ENCODE data around the gene FRAS1.
"Not testable (repeated sequence)": the region's sequence is repeated elsewhere in the genome, so short reads cannot be mapped to it uniquely, and the experiment has no call there.

FRAS1 gene

DNA sequence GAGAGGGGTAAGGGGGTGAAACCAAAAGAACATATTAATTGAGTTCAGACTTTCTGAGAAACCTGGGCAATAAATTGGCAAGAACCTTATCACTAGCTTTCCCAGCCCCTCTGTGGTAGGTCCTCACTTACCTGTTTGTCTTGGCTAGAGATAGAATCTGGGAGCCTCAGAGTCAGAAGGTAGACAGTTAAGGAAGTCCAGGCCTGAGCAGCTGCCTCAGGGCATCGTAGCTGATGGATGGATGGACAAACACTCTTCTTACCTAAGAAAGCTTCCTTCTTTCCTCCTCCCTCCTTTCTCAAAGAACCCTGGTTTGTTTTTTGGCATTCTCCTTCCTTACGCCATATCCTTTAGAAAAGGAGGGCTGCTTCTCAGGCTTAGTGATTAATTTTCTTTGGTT is 24.4 kb downstream of the FRAS1 start:
- TF ChIP-seq, protein P1, sequence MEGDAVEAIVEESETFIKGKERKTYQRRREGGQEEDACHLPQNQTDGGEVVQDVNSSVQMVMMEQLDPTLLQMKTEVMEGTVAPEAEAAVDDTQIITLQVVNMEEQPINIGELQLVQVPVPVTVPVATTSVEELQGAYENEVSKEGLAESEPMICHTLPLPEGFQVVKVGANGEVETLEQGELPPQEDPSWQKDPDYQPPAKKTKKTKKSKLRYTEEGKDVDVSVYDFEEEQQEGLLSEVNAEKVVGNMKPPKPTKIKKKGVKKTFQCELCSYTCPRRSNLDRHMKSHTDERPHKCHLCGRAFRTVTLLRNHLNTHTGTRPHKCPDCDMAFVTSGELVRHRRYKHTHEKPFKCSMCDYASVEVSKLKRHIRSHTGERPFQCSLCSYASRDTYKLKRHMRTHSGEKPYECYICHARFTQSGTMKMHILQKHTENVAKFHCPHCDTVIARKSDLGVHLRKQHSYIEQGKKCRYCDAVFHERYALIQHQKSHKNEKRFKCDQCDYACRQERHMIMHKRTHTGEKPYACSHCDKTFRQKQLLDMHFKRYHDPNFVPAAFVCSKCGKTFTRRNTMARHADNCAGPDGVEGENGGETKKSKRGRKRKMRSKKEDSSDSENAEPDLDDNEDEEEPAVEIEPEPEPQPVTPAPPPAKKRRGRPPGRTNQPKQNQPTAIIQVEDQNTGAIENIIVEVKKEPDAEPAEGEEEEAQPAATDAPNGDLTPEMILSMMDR (IDR thresholded peaks at IDR 0.05; ENCODE audit: insufficient read depth, missing control alignments) = no peak
- DNase-seq (ENCODE audit: insufficient read length, low spot score) (no peak), FAIRE-seq (no peak)

DNA sequence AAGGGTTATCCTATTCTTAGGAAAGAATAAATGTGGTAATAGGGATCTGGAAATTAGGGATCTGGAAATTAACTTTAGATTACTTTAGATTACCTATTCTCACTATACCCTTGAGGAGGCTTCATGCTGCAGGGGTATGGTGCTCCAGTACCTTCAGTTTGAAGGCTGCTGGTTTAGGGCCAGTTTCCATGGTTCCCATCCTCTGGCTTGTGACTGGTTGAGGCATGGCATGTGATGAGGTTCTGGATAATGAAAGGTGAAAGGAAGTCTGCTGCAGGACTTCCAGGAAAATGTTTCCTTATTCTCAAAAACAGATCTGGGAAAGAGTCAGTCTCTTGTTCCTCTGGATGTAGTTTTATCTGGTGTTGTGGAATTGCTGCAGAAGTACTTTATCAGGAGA is 25.9 kb downstream of the FRAS1 start:
- FAIRE-seq (no peak), DNase-seq (ENCODE audit: insufficient read length, low spot score) (no peak)
- TF ChIP-seq, protein P1 (IDR thresholded peaks at IDR 0.05; ENCODE audit: insufficient read depth, missing control alignments) = no peak

DNA sequence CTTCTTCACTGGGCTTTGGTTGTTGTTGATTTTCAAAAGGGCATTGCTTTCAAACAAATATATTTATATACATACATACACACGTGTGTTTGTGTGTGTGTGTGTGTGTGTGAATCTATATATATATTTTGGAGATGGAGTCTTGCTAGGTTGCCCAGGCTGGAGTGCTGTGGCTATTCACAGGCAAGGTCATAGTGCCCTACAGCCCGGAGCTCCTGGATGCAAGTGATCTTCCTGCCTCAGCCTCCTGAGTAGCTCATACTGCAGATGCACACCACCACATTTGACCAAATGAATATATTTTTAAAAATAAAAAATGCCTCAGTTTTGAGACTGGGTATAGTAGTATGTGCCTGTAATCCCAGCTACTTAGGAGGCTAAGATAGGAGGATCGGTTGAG is 34.4 kb downstream of the FRAS1 start:
- TF ChIP-seq, protein P1 (IDR thresholded peaks at IDR 0.05; ENCODE audit: insufficient read depth, missing control alignments) = no peak
- no peak for DNase-seq (ENCODE audit: insufficient read length, low spot score)
- no peak for FAIRE-seq

DNA sequence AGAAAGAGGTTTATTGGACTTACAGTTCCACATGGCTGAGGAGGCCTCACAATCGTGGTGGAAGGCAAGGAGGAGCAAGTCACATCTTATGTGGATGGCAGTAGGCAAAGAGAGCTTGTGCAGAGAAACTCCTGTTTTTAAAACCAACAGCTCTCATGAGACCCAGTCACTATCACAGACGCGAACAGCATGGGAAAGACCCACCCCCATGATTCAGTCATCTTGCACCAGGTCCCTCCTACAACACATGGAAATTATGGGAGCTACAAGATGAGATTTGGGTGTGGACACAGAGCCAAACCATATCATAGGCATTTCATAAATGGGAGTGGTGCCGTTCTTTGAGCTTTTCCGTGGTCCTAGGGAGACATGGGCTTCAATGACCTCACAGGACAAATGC is 35.2 kb downstream of the FRAS1 start:
- DNase-seq (ENCODE audit: insufficient read length, low spot score); FAIRE-seq: not testable (repeated sequence)

DNA sequence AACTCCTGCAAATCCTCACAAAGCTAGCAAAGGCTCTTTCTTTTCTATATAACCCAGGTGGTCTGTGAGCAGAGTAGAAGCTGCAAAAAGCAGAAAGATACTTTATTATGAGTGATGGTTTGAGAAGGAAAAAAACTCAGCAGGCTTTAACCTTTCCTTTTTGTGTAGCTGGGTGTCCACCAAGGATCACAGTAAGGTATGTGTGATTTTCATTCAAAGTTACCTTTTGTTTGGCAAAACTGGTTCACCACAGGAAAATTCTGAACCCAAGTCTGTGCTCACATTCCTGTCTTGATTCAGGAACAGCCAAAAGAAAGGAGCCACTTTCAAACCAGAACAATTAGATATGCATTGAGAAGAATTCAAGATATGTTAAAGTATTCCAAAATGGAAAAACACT is 35.7 kb downstream of the FRAS1 start:
- FAIRE-seq = no peak
- TF ChIP-seq, protein P1 (IDR thresholded peaks at IDR 0.05; ENCODE audit: insufficient read depth, missing control alignments) = no peak
- no peak for DNase-seq (ENCODE audit: insufficient read length, low spot score)

DNA sequence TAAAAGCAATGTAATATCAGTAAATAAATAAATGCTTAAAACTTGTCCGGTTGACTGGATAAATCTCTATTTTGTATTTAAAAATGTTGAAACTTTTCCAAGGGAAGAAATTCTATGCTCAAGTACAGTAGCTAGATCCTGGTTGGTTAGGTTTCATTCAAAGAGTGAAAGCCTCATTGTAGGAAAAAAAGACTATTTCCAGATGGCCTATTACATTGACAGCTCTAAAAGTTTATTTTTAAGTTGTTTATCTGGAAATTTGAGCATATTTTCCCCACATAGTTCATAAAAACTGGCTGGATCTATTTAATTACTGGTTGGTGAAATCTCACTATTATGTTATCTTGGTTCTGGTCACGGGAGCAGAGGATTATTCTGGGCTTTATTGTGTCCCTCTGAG is 38.0 kb downstream of the FRAS1 start:
- TF ChIP-seq, protein P1 (IDR thresholded peaks at IDR 0.05; ENCODE audit: insufficient read depth, missing control alignments) = no peak
- FAIRE-seq (no peak), DNase-seq (ENCODE audit: insufficient read length, low spot score) (no peak)

DNA sequence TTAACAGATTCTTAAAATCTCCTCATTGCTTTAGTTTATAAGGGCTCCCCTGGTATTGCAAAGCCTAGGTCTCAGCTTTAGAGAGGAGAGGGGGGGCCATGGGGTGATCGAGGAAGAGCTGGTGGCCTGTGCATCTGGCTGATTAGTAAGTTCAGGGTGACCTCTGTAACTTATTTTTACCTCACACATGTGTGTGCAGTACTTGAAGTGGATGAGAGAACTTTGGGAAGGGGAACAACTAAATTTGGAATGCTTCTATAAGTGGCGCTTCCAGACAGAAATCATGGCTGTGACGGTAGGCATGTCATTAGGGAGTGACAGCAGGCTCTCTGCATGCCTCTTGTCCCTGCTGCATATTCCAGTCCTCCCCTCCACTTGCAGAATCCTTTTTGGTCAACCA is 41.9 kb downstream of the FRAS1 start:
- no peak for FAIRE-seq
- TF ChIP-seq, protein P1 (IDR thresholded peaks at IDR 0.05; ENCODE audit: insufficient read depth, missing control alignments) = no peak
- no peak for DNase-seq (ENCODE audit: insufficient read length, low spot score)

DNA sequence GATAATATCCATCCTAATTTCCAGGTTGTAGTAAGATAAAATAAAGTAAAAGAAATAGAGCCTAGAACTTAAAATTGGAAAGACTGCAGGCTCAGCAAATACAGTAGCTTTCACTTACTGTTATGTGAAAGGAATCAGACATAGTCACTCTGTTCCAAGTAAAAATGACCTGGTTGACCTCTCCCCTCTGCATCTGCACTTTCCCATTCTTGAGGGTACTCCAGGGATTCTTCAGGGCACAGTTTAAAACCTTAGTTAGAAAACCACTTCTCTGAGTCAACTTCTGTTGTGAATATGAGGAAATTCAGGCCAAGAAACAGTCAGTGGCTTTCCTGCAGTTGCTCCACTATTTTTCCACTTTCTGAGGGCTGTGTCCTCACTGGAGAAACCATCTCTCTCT is 42.9 kb downstream of the FRAS1 start:
- TF ChIP-seq, protein P1 (IDR thresholded peaks at IDR 0.05; ENCODE audit: insufficient read depth, missing control alignments) = no peak
- FAIRE-seq (no peak), DNase-seq (ENCODE audit: insufficient read length, low spot score) (no peak)

All from D721Med (cell line).